GM12864 (cell line): ENCODE measurements around the gene VEGFC.

ENCODE experiments used
- DNase-seq: peaks from one replicate; pipeline ENCODE4 v3.0.0-alpha.2; 2011; ENCODE audit warnings: low read depth
- H3K4me3 ChIP-seq: 2 replicates; pipeline ENCODE4 v1.5.1; 2011; ENCODE audit warnings: mild to moderate bottlenecking, low read depth, low read length, control low read depth
- CTCF ChIP-seq: IDR thresholded peaks from 2 replicates; pipeline ENCODE4 v1.5.1; 2011; ENCODE audit warnings: low read depth, mild to moderate bottlenecking, moderate library complexity, low read length, control low read depth, inconsistent platforms; ENCODE audit errors: missing control alignments

The VEGFC gene

DNA sequence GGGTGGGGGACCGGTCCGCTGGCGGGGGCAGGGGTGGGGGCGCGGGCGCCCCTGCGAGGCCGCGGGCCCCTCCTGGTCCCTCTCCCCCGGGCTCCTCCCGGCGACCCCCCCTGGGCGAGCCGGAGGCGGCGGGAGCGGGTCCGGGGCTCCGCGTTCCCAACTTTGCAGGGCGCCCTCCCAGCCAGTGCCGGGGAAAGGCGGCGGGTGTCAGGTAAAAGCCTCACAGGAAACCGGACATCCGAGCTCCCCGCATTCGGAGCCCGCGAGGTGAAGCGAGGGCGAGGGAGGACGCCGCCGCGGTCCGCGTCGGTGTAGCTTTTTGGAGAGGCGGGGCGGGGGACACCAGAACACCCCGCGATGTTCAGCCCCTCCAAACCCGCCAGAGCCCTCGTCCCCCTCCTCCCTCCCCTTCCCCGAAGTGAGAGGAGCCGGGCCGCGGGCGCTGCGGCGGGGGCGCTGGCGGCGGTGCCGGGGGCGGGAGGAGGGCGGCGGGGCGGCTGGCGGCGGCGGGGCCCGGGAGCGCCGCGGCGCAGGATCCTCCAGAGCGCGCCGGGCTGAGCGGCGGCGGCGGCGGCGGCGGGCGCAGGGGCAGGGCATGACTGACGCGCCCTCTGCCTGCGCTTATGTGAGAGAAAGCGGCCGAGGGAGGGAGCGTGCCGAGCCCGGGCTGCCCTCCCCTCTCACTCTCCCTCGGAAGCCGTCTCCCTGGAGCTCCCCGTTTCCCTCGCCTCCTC is at the start of gene VEGFC:
Gene VEGFC, minus strand, starts transcription at position 597 of the 734 bp plus-strand sequence. CDS start 611 bp downstream, outside the sequence.
- DNase-seq: no peak
- no peak within 1 kb of the TSS; the same call in 1 of the 2 replicates for H3K4me3 ChIP-seq
- TF ChIP-seq CTCF: no peak

DNA sequence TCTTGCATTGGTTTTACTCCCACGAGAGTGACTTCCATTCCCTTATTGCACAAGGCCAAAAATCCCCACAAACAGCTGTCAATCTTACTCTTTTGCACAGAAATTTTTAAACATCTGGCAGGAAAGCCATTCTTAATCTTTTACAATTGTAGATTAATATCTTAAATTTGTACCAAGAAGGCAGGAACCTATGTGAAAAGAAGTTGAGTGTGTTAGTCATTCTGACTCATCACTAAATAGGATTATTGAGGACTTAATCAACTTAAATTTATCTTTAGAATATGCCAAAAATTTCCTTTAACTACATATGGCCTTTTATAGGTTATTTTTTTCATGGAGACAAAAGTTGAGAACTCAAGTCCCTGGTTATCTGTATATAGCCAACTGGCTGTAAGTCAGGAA is 49.0 kb upstream of the VEGFC start:
- no peak for DNase-seq
- TF ChIP-seq CTCF: no peak
- no peak overlapping the region for H3K4me3 ChIP-seq

DNA sequence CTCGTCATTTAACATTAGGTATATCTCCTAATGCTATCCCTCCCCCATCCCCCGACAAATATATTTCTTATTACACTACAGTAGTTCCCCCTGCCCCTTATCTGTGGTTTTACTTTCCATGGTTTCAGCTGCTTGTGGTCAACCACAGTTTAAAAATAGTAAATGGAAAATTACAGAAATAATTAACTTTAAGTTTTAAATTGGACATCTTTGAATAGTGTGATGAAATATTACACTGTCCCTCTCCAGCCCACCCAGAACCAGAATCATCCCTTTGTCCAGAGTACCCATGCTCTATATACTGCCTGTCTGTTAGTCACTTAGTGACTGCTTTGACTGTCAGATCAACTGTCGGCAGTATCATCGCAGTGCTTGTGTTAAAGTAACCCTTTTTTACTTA is 47.4 kb upstream of the VEGFC start:
- no peak overlapping the region for H3K4me3 ChIP-seq
- DNase-seq: no peak
- no peak for TF ChIP-seq CTCF

DNA sequence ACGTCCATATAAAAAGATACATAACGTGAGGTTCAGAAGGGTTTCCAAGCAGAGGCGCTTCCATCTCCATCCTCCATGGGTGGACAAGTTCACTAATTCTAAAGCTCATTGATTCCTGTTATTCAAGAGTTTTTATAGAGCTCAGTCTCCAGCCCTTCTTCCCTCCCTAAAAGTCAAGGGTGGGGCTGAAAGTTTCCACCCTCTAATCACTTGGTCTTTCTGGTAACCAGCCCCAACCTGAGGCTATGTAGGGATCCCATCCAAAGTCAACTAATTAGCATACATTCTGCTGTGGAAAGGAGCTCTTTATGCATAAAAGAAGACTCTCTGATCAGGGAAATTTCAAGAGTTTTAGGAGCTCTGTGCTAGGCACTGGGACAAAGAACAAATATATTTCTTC is 46.9 kb upstream of the VEGFC start:
- H3K4me3 ChIP-seq: no peak overlapping the region
- no peak for TF ChIP-seq CTCF
- DNase-seq: no peak

GRCh38 chr4:176838601-176839433 is 46.1 kb upstream of the VEGFC start:
- no peak for TF ChIP-seq CTCF
- H3K4me3 ChIP-seq: no peak overlapping the region
- no peak for DNase-seq

- TF ChIP-seq CTCF: no peak
- H3K4me3 ChIP-seq: no peak overlapping the region
- no peak for DNase-seq
These were observed 44.6 kb upstream of the VEGFC start for GRCh38 chr4:176837169-176837895.
